ENCODE results near the gene TMC7. TPM values are rescaled to one million over a fixed set of nuclear protein-coding genes. Genes with fewer than 3 reads are reported as not detected.
A peak's percentile ranks its signal among the peaks of the same experiment; 100 is the strongest.

TMC7 gene
- polyA plus RNA-seq, 4 donors = 1.7 to 2.1 (median 1.9) TPM

DNA sequence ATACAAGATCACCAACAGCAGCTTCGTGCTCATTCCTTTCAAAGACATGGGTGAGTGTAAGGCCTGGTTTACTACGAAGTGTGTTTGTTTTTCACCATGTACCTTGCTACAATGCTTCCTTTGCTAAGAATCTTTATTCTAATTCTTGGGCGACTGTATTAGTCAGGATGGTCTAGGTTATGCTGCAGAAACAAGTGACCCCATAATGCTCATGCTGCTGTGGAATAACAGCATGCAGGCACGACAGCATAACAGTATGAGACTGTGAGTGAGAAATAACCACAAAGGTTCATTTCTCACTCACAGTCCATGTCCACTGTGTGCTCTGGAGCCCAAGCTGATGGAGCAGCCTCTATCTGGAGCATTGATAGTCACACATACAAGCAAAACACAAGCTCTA, 38.0 kb downstream of the TMC7 start:
- DNase-seq (ENCODE audit: low read depth in 4 of 4, low spot score in 3 of 4) = no peak

DNA sequence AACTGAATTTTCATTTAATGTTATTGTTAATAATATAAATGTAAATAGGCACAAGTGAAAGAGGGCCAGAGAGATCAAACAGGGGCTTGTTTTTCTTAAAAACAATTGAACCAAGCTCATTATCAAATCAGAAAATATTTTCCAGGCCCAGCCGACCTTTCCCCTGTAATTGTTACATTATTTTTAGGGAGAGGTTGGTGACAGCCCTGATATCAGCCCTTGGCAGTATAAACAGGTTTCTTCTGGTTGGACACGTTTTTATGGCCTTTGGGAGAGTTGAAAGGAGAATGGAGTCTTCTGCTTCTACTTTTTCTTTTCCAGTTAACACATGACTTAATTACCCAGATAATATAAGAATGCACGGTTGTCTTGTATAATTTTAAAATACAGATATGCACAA, 43.7 kb downstream of the TMC7 start:
- no peak for DNase-seq (ENCODE audit: low read depth in 4 of 4, low spot score in 3 of 4)

DNA sequence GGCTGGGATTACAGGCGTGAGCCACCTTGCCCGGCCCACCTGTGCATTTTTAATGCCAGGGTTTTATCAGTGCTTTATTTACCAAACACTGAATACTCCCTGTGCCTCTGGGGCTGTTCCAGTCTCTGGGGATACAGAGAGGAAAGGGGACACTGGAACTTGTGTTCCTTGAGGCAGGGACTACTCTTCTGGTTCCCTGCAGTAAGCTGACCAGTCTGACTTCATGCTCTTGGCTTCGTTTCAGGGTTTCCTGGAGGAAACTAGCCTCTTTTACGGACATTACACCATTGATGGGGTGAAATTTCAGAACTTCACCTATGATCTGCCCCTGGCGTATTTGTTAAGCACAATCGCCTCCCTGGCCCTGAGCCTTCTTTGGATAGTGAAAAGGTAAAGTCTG, 46.2 kb downstream of the TMC7 start:
- DNase-seq (ENCODE audit: low read depth in 4 of 4, low spot score in 3 of 4) = no peak

DNA sequence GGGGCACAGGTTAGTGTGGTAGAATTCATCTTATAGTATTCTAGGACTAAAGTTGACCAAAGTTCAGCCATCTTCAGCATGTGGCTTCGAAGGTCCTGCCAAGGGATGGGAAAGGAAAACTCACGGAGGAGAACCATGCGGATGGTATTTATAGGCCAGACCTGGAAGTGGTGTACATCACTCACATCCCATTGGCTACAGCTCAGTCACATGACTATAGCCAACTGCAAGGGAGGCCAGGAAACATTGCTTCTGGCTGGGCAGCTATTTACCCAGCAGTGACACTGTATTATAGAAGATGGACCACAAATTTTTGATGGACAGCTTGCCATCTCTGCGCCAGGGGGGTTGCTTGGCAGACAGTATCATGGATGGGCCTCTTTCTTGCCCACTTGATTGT, 48.0 kb downstream of the TMC7 start:
- no peak for DNase-seq (ENCODE audit: low read depth in 4 of 4, low spot score in 3 of 4)

DNA sequence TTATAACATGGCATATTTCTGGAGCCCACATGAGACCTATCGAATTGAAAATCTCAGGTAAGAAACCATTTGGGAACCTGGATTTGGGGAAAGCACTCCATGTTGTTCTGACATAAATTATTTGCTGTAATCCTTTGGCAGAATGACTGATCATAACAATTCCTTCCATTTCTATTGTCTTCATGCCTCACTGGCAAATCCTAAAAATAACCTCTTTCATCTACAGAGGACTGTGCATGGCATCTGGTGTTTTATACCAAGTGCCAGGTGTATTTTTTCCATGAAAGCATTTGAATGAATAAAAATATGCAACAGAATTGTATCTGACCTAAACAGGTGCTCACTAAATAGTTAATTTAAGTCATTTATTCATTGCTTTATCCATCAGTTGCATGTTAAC, 50.0 kb downstream of the TMC7 start:
- no peak for DNase-seq (ENCODE audit: low read depth in 4 of 4, low spot score in 3 of 4)

DNA sequence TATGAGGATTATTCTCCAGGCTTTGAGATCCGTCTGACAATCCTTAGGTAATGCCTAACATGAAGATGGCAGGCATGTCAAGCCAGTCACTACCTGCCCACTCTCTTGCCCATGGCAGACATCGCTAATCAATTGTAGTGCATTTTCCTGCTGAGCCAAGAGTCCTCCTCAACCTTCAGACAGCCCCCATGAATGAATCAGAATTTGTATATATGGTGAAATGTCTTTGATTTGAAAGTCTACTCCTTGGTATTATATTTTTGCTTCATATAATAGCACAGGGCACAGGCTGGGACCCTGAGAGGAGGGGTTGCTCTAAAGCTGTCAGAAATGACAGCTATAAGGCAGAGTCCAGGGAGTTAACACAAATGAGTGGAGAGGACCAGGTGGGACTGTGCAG, 56.7 kb downstream of the TMC7 start:
- no peak for DNase-seq (ENCODE audit: low read depth in 4 of 4, low spot score in 3 of 4)

DNA sequence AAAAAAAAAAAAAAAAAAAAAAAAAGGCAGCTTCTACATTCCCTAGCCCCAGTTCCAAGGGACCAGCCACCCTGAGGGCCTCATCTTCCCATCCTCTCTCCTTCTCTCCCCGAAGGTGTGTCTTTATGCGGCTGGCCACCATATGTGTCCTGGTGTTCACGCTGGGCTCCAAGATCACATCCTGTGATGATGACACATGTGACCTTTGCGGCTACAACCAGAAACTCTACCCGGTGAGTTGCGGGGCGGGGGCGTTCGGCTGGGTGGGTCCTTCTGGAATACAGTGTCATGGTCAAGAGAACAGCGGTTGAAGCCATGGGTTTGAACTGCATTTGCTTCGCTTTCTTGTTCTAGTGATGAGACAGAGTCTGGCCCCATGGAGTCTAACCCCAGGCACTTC, 61.0 kb downstream of the TMC7 start:
- no peak for DNase-seq (ENCODE audit: low read depth in 4 of 4, low spot score in 3 of 4)

DNA sequence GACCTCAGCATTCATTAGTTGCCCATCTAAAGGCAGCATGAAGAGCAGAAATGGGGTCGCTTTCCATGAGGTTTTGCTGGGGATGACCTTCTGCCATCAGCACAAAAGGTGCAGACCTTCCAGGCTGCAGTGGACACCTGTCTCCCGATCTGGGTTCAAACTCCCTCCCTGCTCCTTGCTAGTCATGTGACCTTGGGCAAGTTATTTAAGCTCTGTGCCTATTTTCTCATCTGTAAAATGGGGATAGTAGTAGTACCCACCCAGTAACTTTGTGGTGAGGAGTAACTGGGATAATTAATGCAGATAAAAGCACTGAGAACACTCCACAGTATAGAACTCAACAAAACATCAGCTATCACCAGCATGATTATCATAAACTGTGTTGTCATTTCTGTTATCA, 62.3 kb downstream of the TMC7 start:
- DNase-seq (ENCODE audit: low read depth in 4 of 4, low spot score in 3 of 4) = no peak

DNA sequence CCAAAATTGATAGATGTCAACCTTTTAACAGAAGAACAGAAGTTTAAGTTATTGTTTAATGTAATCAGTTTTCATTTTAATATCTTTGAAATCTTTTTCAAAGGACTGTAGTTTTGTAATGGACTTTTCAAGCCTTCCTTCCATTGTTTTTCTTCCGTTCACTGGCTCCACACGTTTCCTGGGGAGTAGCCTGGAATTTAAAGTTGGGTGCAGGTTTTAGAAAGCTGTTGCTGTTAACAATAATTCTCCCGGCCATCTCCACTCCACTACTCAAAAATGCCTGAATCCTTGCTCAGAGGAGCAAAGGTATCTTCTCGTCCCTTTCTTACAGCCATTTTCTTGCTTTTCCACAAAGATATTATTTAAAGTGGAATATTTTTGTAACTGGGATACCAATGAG, 79.0 kb downstream of the TMC7 start:
- DNase-seq (ENCODE audit: low read depth in 4 of 4, low spot score in 3 of 4) = no peak

DNA sequence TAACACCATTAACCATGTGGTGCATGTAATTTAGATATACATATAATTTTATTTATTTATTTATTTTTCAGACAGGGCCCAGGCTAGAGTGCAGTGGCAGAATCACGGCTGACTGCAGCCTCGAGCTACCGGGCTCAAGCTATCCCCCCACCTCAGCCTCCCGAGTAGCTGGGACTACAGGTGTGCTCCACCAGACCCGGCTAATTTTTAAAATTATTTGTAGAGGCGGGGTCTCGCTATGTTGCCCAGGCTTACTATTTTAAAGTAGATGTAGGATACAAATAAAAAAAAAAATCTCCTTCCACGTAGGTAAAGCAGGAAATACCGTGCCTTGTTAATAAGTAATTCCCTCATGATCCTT, 83.2 kb downstream of the TMC7 start:
- no peak for DNase-seq (ENCODE audit: low read depth in 4 of 4, low spot score in 3 of 4)

DNA sequence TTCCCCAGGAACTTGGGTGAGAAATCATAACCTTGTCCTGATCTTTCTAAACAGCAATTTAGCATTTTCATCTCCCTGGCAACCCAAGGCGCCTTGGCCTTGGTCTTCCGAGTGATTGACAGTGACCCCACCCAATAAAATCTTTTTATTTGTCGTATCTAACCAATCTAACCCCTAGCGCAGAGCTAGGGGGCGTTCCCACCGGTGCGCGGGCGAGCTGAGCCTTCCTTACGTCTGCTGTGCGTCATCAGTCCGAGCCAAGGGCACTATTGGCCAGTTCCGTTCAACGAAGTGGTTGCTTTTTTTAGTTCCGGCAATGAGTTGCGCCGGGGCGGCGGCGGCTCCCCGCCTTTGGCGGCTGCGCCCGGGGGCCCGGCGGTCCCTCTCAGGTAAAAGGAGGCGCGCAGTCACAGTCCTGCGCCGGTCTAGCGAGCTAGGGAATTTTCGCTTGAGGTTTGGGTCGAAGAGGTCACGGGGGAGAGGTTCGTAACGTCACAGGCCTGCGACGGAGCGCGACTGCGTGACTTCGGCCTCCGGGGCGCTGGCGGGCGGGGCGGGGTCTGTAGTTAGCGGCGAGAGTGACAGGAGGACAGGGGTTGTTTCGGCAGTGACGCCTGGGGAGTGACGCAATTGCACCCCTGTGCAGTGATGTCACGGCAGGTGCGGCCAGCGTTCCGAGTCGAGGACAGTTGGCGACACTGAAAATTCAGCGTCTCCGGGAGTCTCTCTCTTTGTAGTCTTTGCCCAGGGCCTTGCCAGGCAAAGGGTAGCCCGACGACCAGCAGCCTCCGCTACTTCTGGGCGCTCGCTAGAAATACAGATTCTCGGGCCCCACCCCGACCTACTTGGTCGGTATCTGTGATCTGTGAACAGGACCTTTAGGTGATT, 83.9 kb downstream of the TMC7 start, which contains the start of gene COQ7:
TSS of gene COQ7 (plus strand) at position 266 of the 888 bp plus-strand sequence. CDS start at position 317, 51 bp downstream.
- peak; percentile 98 to 99 (median 99) for DNase-seq (ENCODE audit: low read depth in 4 of 4, low spot score in 3 of 4)

DNA sequence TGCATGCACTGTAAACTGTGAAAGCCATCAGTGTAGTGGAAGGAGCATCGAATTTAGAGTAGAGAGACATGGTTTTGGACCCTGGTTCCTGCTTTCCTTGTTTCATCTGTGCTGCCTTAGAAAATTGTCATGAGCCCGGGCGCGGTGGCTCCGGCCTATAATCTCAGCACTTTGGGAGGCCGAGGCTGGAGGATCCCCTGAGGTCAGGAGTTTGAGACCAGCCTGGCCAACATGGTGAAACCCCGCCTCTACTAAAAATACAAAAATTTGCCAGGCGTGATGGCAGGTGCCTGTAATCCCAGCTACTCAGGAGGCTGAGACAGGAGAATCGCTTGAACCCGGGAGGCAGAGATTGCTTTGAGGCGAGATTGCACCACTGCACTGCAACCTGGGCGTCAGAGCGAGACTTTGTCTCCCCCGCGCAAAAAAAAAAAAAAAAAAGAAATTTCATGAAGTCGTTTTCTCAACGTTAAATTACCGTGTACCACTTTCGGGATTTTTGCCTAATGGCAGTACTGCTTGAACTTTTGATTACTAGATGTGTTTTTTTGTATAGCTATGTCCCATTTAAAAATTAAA, 84.6 kb downstream of the TMC7 start:
- no peak for DNase-seq (ENCODE audit: low read depth in 4 of 4, low spot score in 3 of 4)

DNA sequence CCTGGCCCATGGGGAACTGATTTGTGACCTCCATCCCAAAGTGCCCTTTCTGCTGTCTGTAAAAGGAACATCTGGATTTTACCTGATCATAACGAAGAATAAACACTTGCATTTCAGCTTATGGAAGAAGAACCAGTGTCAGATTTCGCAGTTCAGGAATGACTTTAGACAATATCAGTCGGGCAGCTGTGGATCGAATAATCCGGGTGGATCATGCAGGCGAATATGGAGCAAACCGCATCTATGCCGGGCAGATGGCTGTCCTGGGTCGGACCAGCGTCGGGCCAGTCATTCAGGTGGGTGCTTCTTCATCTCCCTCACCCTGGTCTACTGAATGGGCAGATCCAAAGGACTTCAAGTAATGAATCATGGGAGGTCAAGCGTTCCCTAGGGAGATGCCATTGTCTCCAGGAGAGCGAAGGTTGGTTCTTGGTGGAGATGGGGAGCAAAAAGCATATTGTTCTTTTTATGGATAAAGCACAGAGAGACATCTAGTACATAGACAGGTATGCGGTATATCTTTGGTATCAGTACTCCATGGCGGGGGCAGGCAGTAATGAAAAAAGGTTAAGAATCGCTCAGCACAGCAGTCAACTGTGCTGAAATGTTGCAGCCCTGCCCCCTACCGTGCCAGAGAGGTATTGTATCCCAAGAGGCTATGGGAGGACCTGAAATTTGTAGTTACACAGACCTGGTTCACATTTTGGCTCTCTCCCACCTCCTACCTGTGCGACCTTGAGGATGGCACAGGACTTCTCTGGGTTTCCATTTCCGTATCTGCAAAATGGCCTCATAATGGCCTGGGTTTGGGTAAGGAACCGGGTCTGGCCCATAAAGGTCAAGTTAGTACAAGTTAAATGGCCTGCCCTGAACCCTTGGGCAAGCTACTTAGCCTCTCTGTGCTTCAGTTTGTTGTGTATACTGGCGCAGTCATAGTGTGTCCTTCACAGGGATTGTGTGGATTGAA, 88.4 kb downstream of the TMC7 start:
- no peak for DNase-seq (ENCODE audit: low read depth in 4 of 4, low spot score in 3 of 4)

DNA sequence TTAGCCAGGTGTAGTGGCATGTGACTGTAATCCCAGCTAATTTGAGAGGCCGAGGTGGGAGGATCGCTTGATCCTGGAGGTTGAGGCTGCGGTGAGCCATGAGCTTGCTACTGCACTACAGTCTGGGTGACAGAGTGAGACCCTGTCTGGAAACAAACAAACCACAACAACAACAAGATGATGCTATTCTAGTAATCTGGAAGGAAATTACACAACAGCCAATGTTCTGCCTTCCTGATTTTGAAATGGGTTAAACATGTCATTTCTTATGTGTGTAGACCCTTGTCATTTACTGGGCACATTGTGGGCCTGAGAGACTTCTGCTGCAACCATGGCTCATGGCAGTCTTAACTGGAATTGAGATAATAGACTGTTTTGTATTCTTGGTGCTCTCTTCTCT, 89.6 kb downstream of the TMC7 start:
- DNase-seq (ENCODE audit: low read depth in 4 of 4, low spot score in 3 of 4) = no peak

DNA sequence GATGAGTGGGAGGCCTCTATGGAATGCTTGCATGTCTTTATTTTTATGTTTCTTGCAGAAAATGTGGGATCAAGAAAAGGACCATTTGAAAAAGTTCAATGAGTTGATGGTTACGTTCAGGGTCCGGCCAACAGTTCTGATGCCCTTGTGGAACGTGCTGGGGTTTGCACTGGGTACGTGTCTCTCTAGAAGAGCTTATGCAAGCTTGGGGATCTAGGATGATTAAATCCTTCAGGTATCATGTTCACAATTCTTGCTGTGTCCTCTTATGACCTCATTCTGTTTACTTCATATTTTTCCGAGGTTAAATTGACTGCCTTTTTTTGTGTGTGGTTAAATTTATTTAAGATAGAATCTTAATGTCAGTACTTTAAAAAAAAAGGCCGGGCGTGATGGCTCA, 90.1 kb downstream of the TMC7 start:
- DNase-seq (ENCODE audit: low read depth in 4 of 4, low spot score in 3 of 4) = no peak

DNA sequence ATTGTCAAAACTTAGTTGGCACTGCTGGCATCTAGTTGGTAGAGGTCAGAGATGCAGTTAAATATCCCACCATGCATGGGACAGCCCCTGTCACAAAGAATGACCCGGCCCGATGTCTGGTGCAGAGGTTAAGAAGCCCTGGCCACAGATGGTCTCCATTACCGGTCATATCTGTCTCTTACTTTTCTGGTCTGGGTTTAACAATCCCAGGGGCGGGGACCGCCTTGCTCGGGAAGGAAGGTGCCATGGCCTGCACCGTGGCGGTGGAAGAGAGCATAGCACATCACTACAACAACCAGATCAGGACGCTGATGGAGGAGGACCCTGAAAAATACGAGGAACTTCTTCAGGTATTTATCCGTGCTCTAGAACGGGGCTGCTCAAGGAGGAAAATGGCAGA, 91.8 kb downstream of the TMC7 start:
- no peak for DNase-seq (ENCODE audit: low read depth in 4 of 4, low spot score in 3 of 4)

DNA sequence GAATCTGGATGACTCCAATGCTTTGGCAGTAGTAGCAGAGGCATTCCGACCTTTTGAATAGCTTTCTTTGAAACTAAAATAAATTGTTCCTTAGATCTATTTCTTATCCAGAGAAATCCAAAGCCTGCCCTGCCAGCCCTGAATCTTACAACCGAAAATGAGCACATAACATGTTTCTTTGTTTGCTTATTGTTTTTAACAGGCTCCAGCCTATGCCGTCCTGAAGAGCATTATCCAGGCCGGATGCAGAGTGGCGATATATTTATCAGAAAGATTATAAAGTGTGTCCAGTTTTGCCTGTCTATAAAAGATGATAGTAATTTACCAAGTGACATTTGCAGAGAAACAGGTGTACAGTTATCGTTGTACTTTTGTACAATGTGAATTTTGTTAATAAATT, 94.1 kb downstream of the TMC7 start:
- DNase-seq (ENCODE audit: low read depth in 4 of 4, low spot score in 3 of 4) = no peak

DNA sequence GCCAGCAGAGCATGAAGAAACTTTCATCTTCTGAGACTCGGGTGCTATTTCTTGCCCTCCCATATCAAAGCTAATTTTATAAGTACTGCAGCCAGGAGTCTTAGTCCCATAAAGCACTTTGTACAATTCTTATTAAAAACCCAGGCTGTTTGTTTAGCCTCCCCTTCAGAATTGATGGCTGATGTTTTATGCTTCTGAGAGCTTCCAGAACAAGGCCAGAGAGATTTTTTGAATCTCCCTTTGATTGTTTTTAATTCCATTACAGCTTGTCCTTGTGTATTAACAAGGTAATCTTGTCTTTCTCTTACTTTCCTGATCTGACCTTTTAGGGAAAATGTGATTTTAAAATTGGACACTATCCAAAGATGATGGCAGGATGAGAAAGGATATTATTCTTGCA, 99.9 kb downstream of the TMC7 start:
- DNase-seq (ENCODE audit: low read depth in 4 of 4, low spot score in 3 of 4) = no peak

DNA sequence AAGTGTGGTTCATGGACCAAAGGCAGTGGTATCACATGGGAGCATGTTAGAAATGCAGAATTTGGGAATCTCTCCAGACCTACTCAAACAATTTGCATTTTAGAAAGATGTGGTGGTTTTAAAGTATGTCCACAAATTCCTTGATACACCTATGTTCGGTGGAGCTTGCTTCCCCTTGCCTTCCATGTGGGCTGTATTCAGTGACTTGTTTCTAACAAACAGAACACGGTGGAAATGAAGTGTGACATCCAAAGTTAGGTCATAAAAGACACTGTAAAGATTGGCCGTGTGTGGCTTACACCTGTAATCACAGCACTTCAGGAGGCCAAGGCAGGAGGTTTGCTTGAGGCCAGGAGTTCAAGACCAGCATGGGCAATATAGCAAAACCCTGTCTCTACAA, 100.4 kb downstream of the TMC7 start:
- no peak for DNase-seq (ENCODE audit: low read depth in 4 of 4, low spot score in 3 of 4)

DNA sequence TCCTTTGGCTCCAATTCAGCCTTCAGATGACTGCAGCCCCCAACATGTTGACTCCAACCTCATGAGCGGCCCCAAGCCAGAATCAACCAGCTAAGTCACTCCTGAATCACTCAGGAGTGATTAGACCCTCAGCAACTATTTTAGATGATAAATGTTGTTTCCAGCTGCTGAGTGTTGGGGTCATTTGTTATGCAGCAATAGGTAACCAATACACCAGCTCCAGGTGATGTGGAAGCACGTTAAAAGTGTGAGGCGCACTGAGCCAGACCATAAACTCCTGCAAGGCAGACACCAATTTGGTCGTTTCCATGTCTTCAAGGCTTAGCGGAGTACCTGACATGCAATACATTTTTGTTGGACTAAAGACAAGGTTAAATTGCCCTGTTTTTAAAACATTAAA, 101.1 kb downstream of the TMC7 start:
- no peak for DNase-seq (ENCODE audit: low read depth in 4 of 4, low spot score in 3 of 4)

DNA sequence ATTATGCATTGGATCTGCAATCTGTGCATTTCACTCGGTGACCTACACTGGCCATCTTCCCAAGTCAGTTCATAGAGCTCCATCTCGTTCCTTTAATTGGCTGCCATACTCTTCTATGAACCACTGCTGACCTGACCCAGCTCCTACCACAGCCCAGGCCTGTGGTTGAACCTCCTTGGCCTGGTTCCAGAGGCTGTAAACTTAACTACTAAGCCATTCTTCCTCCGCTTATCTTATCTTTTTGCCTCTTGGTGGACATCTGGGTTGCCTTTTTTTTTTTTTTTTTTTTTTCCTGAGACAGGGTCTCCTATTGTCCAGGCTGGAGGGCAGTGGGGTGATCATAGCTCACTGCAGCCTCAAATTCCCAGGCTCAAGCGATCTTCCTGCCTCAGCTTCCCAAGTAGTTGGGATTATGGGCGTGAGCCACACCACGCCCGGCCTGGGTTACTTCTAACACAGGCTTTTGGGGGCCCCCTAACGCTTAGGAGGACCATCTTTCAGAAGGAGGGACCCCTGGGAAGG, 102.0 kb downstream of the TMC7 start:
- no peak for DNase-seq (ENCODE audit: low read depth in 4 of 4, low spot score in 3 of 4)

Measured in right renal pelvis (tissue), 4 donors.